Right atrium auricular region (tissue), 2 donors: ENCODE measurements around the gene KHNYN. TPM values are rescaled to one million over a fixed set of nuclear protein-coding genes. Genes with fewer than 3 reads are reported as not detected.

ENCODE experiments used
- DNase-seq: peaks from one replicate; pipeline ENCODE4 v3.0.0-alpha.2; 2019; ENCODE audit warnings: low spot score
- H3K27ac ChIP-seq, 2 donors: fragments of 200-600 bp; sonication (generic); 1 replicate in 1 of 2; 2 replicates in 1 of 2; pipeline ENCODE4 v1.5.1; 2016 to 2019
- H3K27me3 ChIP-seq, 2 donors: fragments of 200-600 bp; sonication (generic); one replicate each; pipeline versions ENCODE4 v1.5.1 to v1.6.0; 2017 to 2019
- H3K36me3 ChIP-seq: fragments of 200-600 bp; sonication (generic); one replicate; pipeline ENCODE4 v1.5.1; 2016
- H3K4me1 ChIP-seq, 2 donors: fragments of 200-600 bp; sonication (generic); one replicate each; pipeline versions ENCODE4 v1.5.1 to v1.6.0; 2017 to 2019
- H3K4me3 ChIP-seq, 2 donors: fragments of 200-600 bp; sonication (generic); 1 replicate in 1 of 2; 2 replicates in 1 of 2; pipeline ENCODE4 v1.5.1; 2017 to 2019; ENCODE audit warnings: mild to moderate bottlenecking in 1 of 2, moderate library complexity in 1 of 2
- H3K9me3 ChIP-seq, 2 donors: fragments of 200-600 bp; sonication (generic); one replicate each; pipeline ENCODE4 v1.5.1; 2019
- CTCF ChIP-seq, 2 donors: fragments of 200-600 bp; sonication (generic); IDR thresholded peaks; one replicate each; pipeline ENCODE4 v1.5.1; 2019; ENCODE audit warnings: antibody characterized with exemption in 2 of 2
- total RNA-seq, 2 donors: library from RNA; depleted of rRNA; stranded (reverse); fragments of >200 nt; gene quantifications; one replicate each; pipeline ENCODE4 v1.1.0, GENCODE V29; 2016

KHNYN gene
- total RNA-seq, 2 donors from 2014 or later = 16.3 to 23.0 TPM

GRCh38 chr14:24458736-24459135 lies 29.0 kb downstream of the KHNYN start:
- DNase-seq = no peak
- Histone ChIP-seq H3K9me3 (peaks cover 0 to 9% of the 10 kb centered on the region in 2 donors), H3K4me1 (no peaks in the 10 kb centered on the region), H3K36me3 (no peaks in the 10 kb centered on the region), H3K27me3 (no peaks in the 10 kb centered on the region), H3K4me3 (no peak overlapping the region), H3K27ac (no peak overlapping the region)
- no peak for TF ChIP-seq CTCF (IDR thresholded peaks at IDR 0.05)

- no peak for DNase-seq
- no peak overlapping the region for H3K27ac ChIP-seq
- H3K4me1 ChIP-seq = no peaks in the 10 kb centered on the region
- no peaks in the 10 kb centered on the region for H3K36me3 ChIP-seq
- H3K4me3 ChIP-seq = no peak overlapping the region
- peaks cover 0 to 9% of the 10 kb centered on the region in 2 donors for H3K9me3 ChIP-seq
- TF ChIP-seq CTCF (IDR thresholded peaks at IDR 0.05) = no peak
- H3K27me3 ChIP-seq = no peaks in the 10 kb centered on the region
Measured at GRCh38 chr14:24459331-24459730, 29.6 kb downstream of the KHNYN start.

GRCh38 chr14:24461336-24461735 lies 31.6 kb downstream of the KHNYN start:
- no peak for TF ChIP-seq CTCF (IDR thresholded peaks at IDR 0.05)
- Histone ChIP-seq H3K27ac (no peak overlapping the region), H3K36me3 (no peaks in the 10 kb centered on the region), H3K27me3 (no peaks in the 10 kb centered on the region), H3K4me1 (no peaks in the 10 kb centered on the region), H3K4me3 (no peak overlapping the region), H3K9me3 (peaks cover 0 to 8% of the 10 kb centered on the region in 2 donors)
- no peak for DNase-seq

GRCh38 chr14:24463017-24463883 lies 33.5 kb downstream of the KHNYN start:
- H3K27ac ChIP-seq = no peak overlapping the region
- no peak for TF ChIP-seq CTCF (IDR thresholded peaks at IDR 0.05)
- no peaks in the 10 kb centered on the region for H3K27me3 ChIP-seq
- no peaks in the 10 kb centered on the region for H3K4me1 ChIP-seq
- H3K36me3 ChIP-seq = no peaks in the 10 kb centered on the region
- H3K9me3 ChIP-seq = no peaks in the 10 kb centered on the region
- H3K4me3 ChIP-seq = no peak overlapping the region
- DNase-seq = no peak

GRCh38 chr14:24463884-24464785 lies 34.4 kb downstream of the KHNYN start:
- Histone ChIP-seq H3K27ac (no peak overlapping the region), H3K4me3 (no peak overlapping the region), H3K27me3 (no peaks in the 10 kb centered on the region), H3K4me1 (no peaks in the 10 kb centered on the region), H3K9me3 (no peaks in the 10 kb centered on the region), H3K36me3 (no peaks in the 10 kb centered on the region)
- TF ChIP-seq CTCF (IDR thresholded peaks at IDR 0.05) = no peak
- no peak for DNase-seq
